Measurements from ENCODE around the gene NCR2. TPM values are rescaled to one million over a fixed set of nuclear protein-coding genes. Genes with fewer than 3 reads are reported as not detected.

Gene NCR2
- total RNA-seq, 1 experiment from 2014 or later: not detected

- CTCF ChIA-PET: interaction anchor here (1.3 kb wide), 1 partner anchor 18 kb away, joined by 4 read pairs; no protein-coding TSS in a partner anchor
- in situ Hi-C loops (cut with HindIII; ENCODE audit: low pct_unique_long_range_greater_than_20kb, low sequenced_read_pairs): no loop called here
- BruUV-seq (replicated peaks): no TSS peak
Observed at GRCh38 chr6:41338659-41339058, 3.3 kb downstream of the NCR2 start.

GRCh38 chr6:41341580-41341979 is 6.2 kb downstream of the NCR2 start:
- POLR2A ChIA-PET: no interaction called here

More at GRCh38 chr6:41338659-41339058, 3.3 kb downstream of the NCR2 start:
- DNase-seq (ENCODE audit: low read depth, low spot score) (no peak), ATAC-seq (no peak)
- POLR2A ChIA-PET: no interaction called here
- Histone ChIP-seq H3K27me3 (ENCODE audit: control insufficient read depth, insufficient read depth, low read length) (peaks cover 18% of the 10 kb centered on the region), H3K9me3 (ENCODE audit: control insufficient read depth, insufficient read depth, low read depth, low read length) (no peaks in the 10 kb centered on the region), H3K4me3 (ENCODE audit: low read depth in 2 of 2, low read length in 2 of 2) (no peak overlapping the region), H3K36me3 (ENCODE audit: control insufficient read depth, insufficient read depth, low read length) (no peaks in the 10 kb centered on the region), H3K27ac (ENCODE audit: low read length) (no peak overlapping the region), H3K4me1 (ENCODE audit: control insufficient read depth, insufficient read depth, low read length) (no peaks in the 10 kb centered on the region)
- TF ChIP-seq TCF7L2 (IDR thresholded peaks at IDR 0.05; ENCODE audit: low read depth, low read length) (no peak), POLR2AphosphoS5 (IDR thresholded peaks at IDR 0.05; ENCODE audit: low read depth, low read length) (no peak), SIN3A (IDR thresholded peaks at IDR 0.05; ENCODE audit: borderline replicate concordance, insufficient read depth, low read depth, low read length) (no peak), REST (IDR thresholded peaks at IDR 0.05; ENCODE audit: insufficient read depth in 1 of 2, low read depth in 2 of 2, low read length in 1 of 2) (no peak), CTCF (IDR thresholded peaks at IDR 0.05) (no peak)
- intact Hi-C loops (cut with micrococcal nuclease; ENCODE audit: unreplicated experiment): no loop called here

More at GRCh38 chr6:41341580-41341979, 6.2 kb downstream of the NCR2 start:
- TF ChIP-seq POLR2AphosphoS5 (IDR thresholded peaks at IDR 0.05; ENCODE audit: low read depth, low read length) (no peak), REST (IDR thresholded peaks at IDR 0.05; ENCODE audit: insufficient read depth in 1 of 2, low read depth in 2 of 2, low read length in 1 of 2) (no peak), SIN3A (IDR thresholded peaks at IDR 0.05; ENCODE audit: borderline replicate concordance, insufficient read depth, low read depth, low read length) (no peak), TCF7L2 (IDR thresholded peaks at IDR 0.05; ENCODE audit: low read depth, low read length) (no peak), CTCF (IDR thresholded peaks at IDR 0.05) (no peak)
- Histone ChIP-seq H3K4me3 (ENCODE audit: low read depth in 2 of 2, low read length in 2 of 2) (no peak overlapping the region), H3K36me3 (ENCODE audit: control insufficient read depth, insufficient read depth, low read length) (no peaks in the 10 kb centered on the region), H3K9me3 (ENCODE audit: control insufficient read depth, insufficient read depth, low read depth, low read length) (no peaks in the 10 kb centered on the region), H3K27me3 (ENCODE audit: control insufficient read depth, insufficient read depth, low read length) (peaks cover 20% of the 10 kb centered on the region), H3K27ac (ENCODE audit: low read length) (no peak overlapping the region), H3K4me1 (ENCODE audit: control insufficient read depth, insufficient read depth, low read length) (no peaks in the 10 kb centered on the region)
- CTCF ChIA-PET: no interaction called here
- intact Hi-C loops (cut with micrococcal nuclease; ENCODE audit: unreplicated experiment): no loop called here
- ATAC-seq: peak; percentile 29; the same call in 1 of the 2 replicates
- BruUV-seq (replicated peaks): no TSS peak
- in situ Hi-C loops (cut with HindIII; ENCODE audit: low pct_unique_long_range_greater_than_20kb, low sequenced_read_pairs): no loop called here
- no peak for DNase-seq (ENCODE audit: low read depth, low spot score)

Data from Panc1 (cell line).